MCF 10A (cell line): ENCODE data around the gene RANBP6. TPM values are rescaled to one million over a fixed set of nuclear protein-coding genes. Genes with fewer than 3 reads are reported as not detected.
A peak's percentile ranks its signal among the peaks of the same experiment; 100 is the strongest.

Experiments used
- BruUV-seq: library from RNA; stranded (reverse); fragments of 400-500 nt; replicated peaks from 2 replicates; lab custom pipeline; 2021; lab: Mats Ljungman, UMichigan
- CTCF ChIA-PET: fragments of 300-600 bp; sonication (Branson Sonifier 250); formaldehyde crosslinking; extraction: SDS; loops from one replicate; lab custom pipeline; 2021; ENCODE audit warnings: antibody characterized with exemption, inconsistent platforms; lab: Yijun Ruan, JAX
- POLR2A ChIA-PET: fragments of 300-600, 350-650 bp; sonication (Branson Sonifier 250); formaldehyde crosslinking; extraction: SDS; loops from one replicate; lab custom pipeline; 2020; ENCODE audit warnings: antibody characterized with exemption, inconsistent platforms; lab: Yijun Ruan, JAX
- DNase-seq: peaks from one replicate; pipeline ENCODE4 v3.0.0-alpha.2; 2018; ENCODE audit not compliant: unreplicated experiment
- H3K27ac Mint-ChIP-seq: one replicate; pipeline ENCODE4 v1.8.0; 2022; ENCODE audit warnings: mild to moderate bottlenecking, low read depth, mixed read lengths; ENCODE audit not compliant: unreplicated experiment
- H3K27me3 Mint-ChIP-seq: one replicate; pipeline ENCODE4 v1.8.0; 2022; ENCODE audit warnings: mixed read lengths; ENCODE audit not compliant: insufficient read depth, unreplicated experiment
- H3K36me3 Mint-ChIP-seq: one replicate; pipeline ENCODE4 v1.8.0; 2022; ENCODE audit warnings: mild to moderate bottlenecking, moderate library complexity, mixed read lengths; ENCODE audit not compliant: insufficient read depth, unreplicated experiment
- H3K4me1 Mint-ChIP-seq: one replicate; pipeline ENCODE4 v1.8.0; 2022; ENCODE audit warnings: mixed read lengths; ENCODE audit not compliant: insufficient read depth, unreplicated experiment
- H3K4me3 Mint-ChIP-seq: one replicate; pipeline ENCODE4 v1.8.0; 2022; ENCODE audit warnings: mild to moderate bottlenecking, moderate library complexity, mixed read lengths; ENCODE audit not compliant: unreplicated experiment
- H3K9me3 Mint-ChIP-seq: one replicate; pipeline ENCODE4 v1.8.0; 2022; ENCODE audit warnings: mixed read lengths; ENCODE audit not compliant: unreplicated experiment
- CTCF ChIP-seq: fragments of 200-600 bp; IDR thresholded peaks from one replicate; pipeline ENCODE4 v1.8.0; 2022; ENCODE audit warnings: antibody characterized with exemption, mild to moderate bottlenecking; ENCODE audit not compliant: unreplicated experiment
- intact Hi-C: fragments of 100-400 bp; cut with micrococcal nuclease; formaldehyde crosslinking; loops from 2 replicates; pipeline ENCODE4 v1.14.1; 2022
- total RNA-seq: library from RNA; stranded (reverse); gene quantifications from 2 replicates; pipeline ENCODE4 v1.2.3, GENCODE V29; 2022

RANBP6 gene
- total RNA-seq, 1 experiment from 2014 or later = 13.9 TPM

GRCh38 chr9:5982317-5982716, 33.1 kb downstream of the RANBP6 start:
- Mint-ChIP-seq H3K27me3 (no peaks in the 10 kb centered on the region), H3K27ac (no peak overlapping the region), H3K9me3 (no peaks in the 10 kb centered on the region), H3K4me1 (no peaks in the 10 kb centered on the region), H3K4me3 (no peak overlapping the region), H3K36me3 (peaks cover 19% of the 10 kb centered on the region)
- no TSS peak for BruUV-seq
- ChIA-PET POLR2A (no interaction called here), CTCF (interaction anchor here (0.6 to 1.0 kb wide), 3 partner anchors 72 to 676 kb away, joined by 3 to 4 read pairs (median 3); no protein-coding TSS in a partner anchor)
- DNase-seq = no peak
- no peak for TF ChIP-seq CTCF
- intact Hi-C loops = no loop called here

GRCh38 chr9:5978523-5978922, 36.9 kb downstream of the RANBP6 start:
- no peaks in the 10 kb centered on the region for H3K27me3 Mint-ChIP-seq
- H3K36me3 Mint-ChIP-seq = peaks cover 6% of the 10 kb centered on the region
- CTCF ChIA-PET = interaction anchor here (1.0 to 3.9 kb wide), 3 partner anchors 30 to 99 kb away, joined by 3 to 41 read pairs (median 3); a partner anchor contains a TSS
- BruUV-seq = no TSS peak
- POLR2A ChIA-PET = interaction anchor here (0.7 to 1.1 kb wide), 2 partner anchors 23 to 99 kb away, joined by 3 read pairs; no protein-coding TSS in a partner anchor
- no peak for TF ChIP-seq CTCF
- H3K4me1 Mint-ChIP-seq = peaks cover 15% of the 10 kb centered on the region
- no peak overlapping the region for H3K27ac Mint-ChIP-seq
- intact Hi-C loops = no loop called here
- no peaks in the 10 kb centered on the region for H3K9me3 Mint-ChIP-seq
- DNase-seq = no peak
- no peak overlapping the region for H3K4me3 Mint-ChIP-seq

GRCh38 chr9:5976674-5977397, 38.6 kb downstream of the RANBP6 start:
- peaks cover 19% of the 10 kb centered on the region for H3K36me3 Mint-ChIP-seq
- no peak for TF ChIP-seq CTCF
- no TSS peak for BruUV-seq
- DNase-seq = peak; percentile 20
- peak overlapping the region; percentile 74 for H3K27ac Mint-ChIP-seq
- peaks cover 24% of the 10 kb centered on the region for H3K4me1 Mint-ChIP-seq
- no peaks in the 10 kb centered on the region for H3K27me3 Mint-ChIP-seq
- intact Hi-C loops = loop anchor here (1.0 kb wide), 2 partner anchors 91 to 178 kb away; no protein-coding TSS in a partner anchor
- POLR2A ChIA-PET = interaction anchor here (0.6 to 1.2 kb wide), 3 partner anchors 31 to 669 kb away, joined by 3 to 6 read pairs (median 4); partner anchors contain the start of gene ERMP1
- CTCF ChIA-PET = interaction anchor here (0.7 to 3.9 kb wide), 6 partner anchors 88 to 173 kb away, joined by 3 to 41 read pairs (median 4); no protein-coding TSS in a partner anchor
- H3K9me3 Mint-ChIP-seq = no peaks in the 10 kb centered on the region
- peak overlapping the region; percentile 18 for H3K4me3 Mint-ChIP-seq

- no peaks in the 10 kb centered on the region for H3K27me3 Mint-ChIP-seq
- intact Hi-C loops = no loop called here
- H3K27ac Mint-ChIP-seq = peak overlapping the region; percentile 11
- H3K4me1 Mint-ChIP-seq = peaks cover 22% of the 10 kb centered on the region
- H3K36me3 Mint-ChIP-seq = peaks cover 40% of the 10 kb centered on the region
- DNase-seq = peak; percentile 53
- ChIA-PET POLR2A (interaction anchor here (2.1 kb wide), 1 partner anchor 44 kb away, joined by 5 read pairs; the partner anchor contains the start of gene RANBP6), CTCF (interaction anchor here (0.7 to 0.9 kb wide), 2 partner anchors 85 to 86 kb away, joined by 3 read pairs; no protein-coding TSS in a partner anchor)
- BruUV-seq = no TSS peak
- H3K9me3 Mint-ChIP-seq = no peaks in the 10 kb centered on the region
- TF ChIP-seq CTCF = no peak
- H3K4me3 Mint-ChIP-seq = no peak overlapping the region
Observed at GRCh38 chr9:5971740-5972139, 43.7 kb downstream of the RANBP6 start.
